Activated CD8-positive, alpha-beta T cell treated with anti-CD3 and anti-CD28 coated beads for 36 hours (primary cell): ENCODE measurements around the gene ART5. TPM values are rescaled to one million over a fixed set of nuclear protein-coding genes. Genes with fewer than 3 reads are reported as not detected.

Source experiments
- ATAC-seq: fragments of 200-7000 bp; cut with Tn5 transposase; one replicate; pipeline ENCODE4 v1.10.0; 2021; ENCODE audit warnings: mild to moderate bottlenecking, moderate library complexity
- CTCF ChIA-PET: fragments of 350-600 bp; sonication (Branson Sonifier 250); formaldehyde crosslinking; loops from one replicate; lab custom pipeline; 2021; ENCODE audit warnings: antibody characterized with exemption; lab: Charles Lee
- POLR2A ChIA-PET: fragments of 350-600 bp; sonication (Branson Sonifier 250); formaldehyde crosslinking; loops from one replicate; lab custom pipeline; 2021; ENCODE audit warnings: antibody characterized with exemption; lab: Charles Lee
- DNase-seq: peaks from one replicate; pipeline ENCODE4 v3.0.0-alpha.2; 2020
- H3K27ac Mint-ChIP-seq: one replicate; pipeline ENCODE4 v1.8.0; 2021; ENCODE audit warnings: mild to moderate bottlenecking, mixed read lengths
- H3K27me3 Mint-ChIP-seq: one replicate; pipeline ENCODE4 v1.8.0; 2021; ENCODE audit warnings: mixed read lengths
- H3K36me3 Mint-ChIP-seq: one replicate; pipeline ENCODE4 v1.8.0; 2021; ENCODE audit warnings: low read depth, mixed read lengths
- H3K4me1 Mint-ChIP-seq: one replicate; pipeline ENCODE4 v1.8.0; 2021; ENCODE audit warnings: low read depth, mixed read lengths
- H3K4me3 Mint-ChIP-seq: one replicate; pipeline ENCODE4 v1.8.0; 2021; ENCODE audit warnings: mild to moderate bottlenecking, moderate library complexity, mixed read lengths
- H3K9me3 Mint-ChIP-seq: one replicate; pipeline ENCODE4 v1.8.0; 2021; ENCODE audit warnings: mixed read lengths
- CTCF ChIP-seq: fragments of 200-600 bp; IDR thresholded peaks from one replicate; pipeline ENCODE4 v1.8.0; 2022; ENCODE audit warnings: antibody characterized with exemption, mild to moderate bottlenecking
- intact Hi-C: fragments of 100-400 bp; cut with micrococcal nuclease; formaldehyde crosslinking; loops from one replicate; pipeline ENCODE4 v1.10.0; 2022
- total RNA-seq, 2 experiments: library from RNA; stranded (reverse); gene quantifications; one replicate each; pipeline ENCODE4 v1.2.3, GENCODE V29; 2021

The ART5 gene
- total RNA-seq, 2 experiments from 2014 or later, result not detected

- no peaks in the 10 kb centered on the region for H3K9me3 Mint-ChIP-seq
- peaks cover 27% of the 10 kb centered on the region for H3K36me3 Mint-ChIP-seq
- no peak for DNase-seq
- TF ChIP-seq CTCF, result no peak
- no peaks in the 10 kb centered on the region for H3K27me3 Mint-ChIP-seq
- ChIA-PET POLR2A (no interaction called here), CTCF (interaction anchor here (1.0 kb wide), 1 partner anchor 9 kb away, joined by 3 read pairs; no protein-coding TSS in a partner anchor)
- no peak overlapping the region for H3K4me3 Mint-ChIP-seq
- no peaks in the 10 kb centered on the region for H3K4me1 Mint-ChIP-seq
- intact Hi-C loops, result no loop called here
- ATAC-seq, result no peak
- H3K27ac Mint-ChIP-seq, result no peak overlapping the region
These were observed 28.0 kb upstream of the ART5 start for GRCh38 chr11:3669742-3670183.

- intact Hi-C loops, result no loop called here
- CTCF ChIA-PET, result interaction anchor here (1.0 kb wide), 1 partner anchor 10 kb away, joined by 3 read pairs; no protein-coding TSS in a partner anchor
- Mint-ChIP-seq H3K36me3 (peaks cover 21% of the 10 kb centered on the region), H3K4me1 (no peaks in the 10 kb centered on the region), H3K27ac (no peak overlapping the region), H3K4me3 (no peak overlapping the region), H3K9me3 (no peaks in the 10 kb centered on the region), H3K27me3 (no peaks in the 10 kb centered on the region)
- no peak for TF ChIP-seq CTCF
- no peak for ATAC-seq
- POLR2A ChIA-PET, result no interaction called here
- DNase-seq, result no peak
These were observed 27.3 kb upstream of the ART5 start for GRCh38 chr11:3669128-3669527.

- no peaks in the 10 kb centered on the region for H3K27me3 Mint-ChIP-seq
- ATAC-seq (no peak), DNase-seq (no peak)
- intact Hi-C loops, result no loop called here
- H3K9me3 Mint-ChIP-seq, result no peaks in the 10 kb centered on the region
- TF ChIP-seq CTCF, result no peak
- peaks cover 19% of the 10 kb centered on the region for H3K36me3 Mint-ChIP-seq
- no peak overlapping the region for H3K27ac Mint-ChIP-seq
- no peak overlapping the region for H3K4me3 Mint-ChIP-seq
- CTCF ChIA-PET, result no interaction called here
- H3K4me1 Mint-ChIP-seq, result no peaks in the 10 kb centered on the region
- POLR2A ChIA-PET, result interaction anchor here (1.0 kb wide), 1 partner anchor 14 kb away, joined by 3 read pairs; no protein-coding TSS in a partner anchor
These were observed 25.6 kb upstream of the ART5 start for GRCh38 chr11:3667149-3668035.

- POLR2A ChIA-PET, result interaction anchor here (1.0 kb wide), 1 partner anchor 15 kb away, joined by 3 read pairs; no protein-coding TSS in a partner anchor
- Mint-ChIP-seq H3K9me3 (no peaks in the 10 kb centered on the region), H3K36me3 (peaks cover 19% of the 10 kb centered on the region)
These were observed 24.3 kb upstream of the ART5 start for GRCh38 chr11:3666023-3666530.

More at GRCh38 chr11:3666023-3666530, 24.3 kb upstream of the ART5 start:
- ATAC-seq (no peak), DNase-seq (no peak)
- CTCF ChIA-PET, result no interaction called here
- H3K4me3 Mint-ChIP-seq, result no peak overlapping the region
- no peaks in the 10 kb centered on the region for H3K4me1 Mint-ChIP-seq
- no peak overlapping the region for H3K27ac Mint-ChIP-seq
- TF ChIP-seq CTCF, result no peak
- intact Hi-C loops, result no loop called here
- no peaks in the 10 kb centered on the region for H3K27me3 Mint-ChIP-seq
